Measurements from ENCODE around the gene LRIT3.

The LRIT3 gene

DNA sequence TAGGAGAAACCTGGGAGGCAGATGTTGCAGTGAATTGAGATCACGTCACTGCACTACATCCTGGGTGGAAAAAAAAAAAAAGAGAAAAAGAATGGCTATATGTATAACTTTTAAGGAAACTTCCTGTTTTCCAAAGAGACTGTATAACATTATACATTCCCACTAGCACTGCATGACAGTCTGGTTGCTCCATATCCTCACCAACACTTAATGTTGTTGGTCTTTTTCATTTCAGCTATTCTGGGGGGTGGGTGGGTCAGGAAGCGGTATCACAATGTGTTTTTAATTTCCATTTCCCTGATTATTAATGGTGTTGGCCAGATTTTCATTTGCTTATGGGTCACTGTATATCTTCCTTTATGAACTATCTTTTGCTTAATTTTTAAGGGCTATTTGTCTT lies 13.4 kb downstream of the LRIT3 start:
- TF ChIP-seq, protein P1, sequence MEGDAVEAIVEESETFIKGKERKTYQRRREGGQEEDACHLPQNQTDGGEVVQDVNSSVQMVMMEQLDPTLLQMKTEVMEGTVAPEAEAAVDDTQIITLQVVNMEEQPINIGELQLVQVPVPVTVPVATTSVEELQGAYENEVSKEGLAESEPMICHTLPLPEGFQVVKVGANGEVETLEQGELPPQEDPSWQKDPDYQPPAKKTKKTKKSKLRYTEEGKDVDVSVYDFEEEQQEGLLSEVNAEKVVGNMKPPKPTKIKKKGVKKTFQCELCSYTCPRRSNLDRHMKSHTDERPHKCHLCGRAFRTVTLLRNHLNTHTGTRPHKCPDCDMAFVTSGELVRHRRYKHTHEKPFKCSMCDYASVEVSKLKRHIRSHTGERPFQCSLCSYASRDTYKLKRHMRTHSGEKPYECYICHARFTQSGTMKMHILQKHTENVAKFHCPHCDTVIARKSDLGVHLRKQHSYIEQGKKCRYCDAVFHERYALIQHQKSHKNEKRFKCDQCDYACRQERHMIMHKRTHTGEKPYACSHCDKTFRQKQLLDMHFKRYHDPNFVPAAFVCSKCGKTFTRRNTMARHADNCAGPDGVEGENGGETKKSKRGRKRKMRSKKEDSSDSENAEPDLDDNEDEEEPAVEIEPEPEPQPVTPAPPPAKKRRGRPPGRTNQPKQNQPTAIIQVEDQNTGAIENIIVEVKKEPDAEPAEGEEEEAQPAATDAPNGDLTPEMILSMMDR (IDR thresholded peaks at IDR 0.05; ENCODE audit: low read depth, low read length, poor library complexity, severe bottlenecking): no peak
- TF ChIP-seq EZH2phosphoT487 (IDR thresholded peaks at IDR 0.05; ENCODE audit: borderline replicate concordance, low read length): no peak

DNA sequence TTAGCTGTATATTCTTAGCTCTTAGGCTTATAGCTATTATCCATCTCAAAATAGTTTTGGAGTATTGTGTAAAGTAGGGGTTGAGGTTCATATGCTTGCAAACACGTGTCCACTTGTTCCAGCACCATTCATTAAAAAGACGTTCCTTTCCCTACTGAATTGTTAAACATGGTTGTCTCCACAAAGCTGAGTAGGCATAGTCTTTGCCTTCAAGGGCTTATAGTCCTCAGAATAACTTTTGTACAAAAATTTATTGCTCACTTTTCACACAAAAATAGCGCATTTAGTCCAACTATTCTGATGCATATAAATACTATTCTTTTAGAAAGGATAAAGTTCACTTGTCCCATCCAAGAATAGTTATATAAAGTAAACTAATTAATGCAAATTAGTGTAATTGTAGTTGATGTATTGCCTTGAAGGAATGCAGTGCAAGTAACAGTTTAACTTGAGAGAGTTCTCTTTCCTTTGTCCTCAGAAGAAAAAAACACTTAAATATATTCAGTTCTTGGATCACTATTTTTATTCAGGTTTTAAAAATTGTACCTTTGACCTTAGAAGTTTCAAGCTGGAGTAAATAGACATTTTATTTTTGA lies 14.1 kb downstream of the LRIT3 start:
- Histone ChIP-seq H3K9me2 (replicated peaks; ENCODE audit: control insufficient read depth, low read length) (no peaks in the 10 kb centered on the region), H3K4me2 (ENCODE audit: low read length) (no peak overlapping the region), H3K79me2 (ENCODE audit: control insufficient read depth, low read length) (no peaks in the 10 kb centered on the region), H3K4me3 (ENCODE audit: low read length) (no peak overlapping the region), H3K27me3 (ENCODE audit: control insufficient read depth, low read length) (no peaks in the 10 kb centered on the region), H3F3A (ENCODE audit: control insufficient read depth, insufficient read depth) (no peaks in the 10 kb centered on the region), H3K4me1 (ENCODE audit: control insufficient read depth, low read length) (no peaks in the 10 kb centered on the region), H3K36me3 (ENCODE audit: control insufficient read depth, low read length) (no peaks in the 10 kb centered on the region), H3K9me3 (ENCODE audit: control insufficient read depth, insufficient read depth, low read length) (peaks cover 16% of the 10 kb centered on the region), H4K20me1 (ENCODE audit: control insufficient read depth, insufficient read depth, low read depth, low read length) (no peaks in the 10 kb centered on the region), H3K27ac (ENCODE audit: low read depth, low read length) (no peak overlapping the region)
- TF ChIP-seq, protein P1 (IDR thresholded peaks at IDR 0.05; ENCODE audit: low read depth, low read length, poor library complexity, severe bottlenecking): no peak
- TF ChIP-seq EZH2phosphoT487 (IDR thresholded peaks at IDR 0.05; ENCODE audit: borderline replicate concordance, low read length): no peak

More for the DNA sequence above, 13.4 kb downstream of the LRIT3 start:
- Histone ChIP-seq H3K4me2 (ENCODE audit: low read length) (no peak overlapping the region), H3K9me2 (replicated peaks; ENCODE audit: control insufficient read depth, low read length) (no peaks in the 10 kb centered on the region), H3F3A (ENCODE audit: control insufficient read depth, insufficient read depth) (no peaks in the 10 kb centered on the region), H3K4me1 (ENCODE audit: control insufficient read depth, low read length) (no peaks in the 10 kb centered on the region), H3K36me3 (ENCODE audit: control insufficient read depth, low read length) (no peaks in the 10 kb centered on the region), H3K27ac (ENCODE audit: low read depth, low read length) (no peak overlapping the region), H4K20me1 (ENCODE audit: control insufficient read depth, insufficient read depth, low read depth, low read length) (no peaks in the 10 kb centered on the region), H3K27me3 (ENCODE audit: control insufficient read depth, low read length) (no peaks in the 10 kb centered on the region), H3K4me3 (ENCODE audit: low read length) (no peak overlapping the region), H3K79me2 (ENCODE audit: control insufficient read depth, low read length) (no peaks in the 10 kb centered on the region), H3K9me3 (ENCODE audit: control insufficient read depth, insufficient read depth, low read length) (peaks cover 16% of the 10 kb centered on the region)

DNA sequence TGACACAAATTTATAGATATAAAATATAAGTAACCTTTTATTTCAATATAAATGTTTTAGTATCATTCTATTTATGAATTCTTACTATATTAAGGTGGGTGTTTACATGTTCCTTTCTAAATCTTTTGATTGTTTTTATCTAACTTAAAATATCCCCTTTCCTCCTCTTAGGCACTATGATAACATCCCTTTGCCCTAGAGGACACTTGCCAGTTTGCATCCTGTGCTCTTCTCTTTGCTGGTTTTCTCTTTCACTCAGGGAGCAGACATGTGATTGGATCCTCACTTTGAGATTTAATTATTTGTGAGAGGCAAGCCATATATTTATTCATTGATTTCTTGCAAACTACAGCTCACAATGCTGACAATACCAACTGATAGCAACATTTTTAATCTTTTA lies 16.2 kb downstream of the LRIT3 start:
- no peaks in the 10 kb centered on the region for H3K27me3 ChIP-seq (ENCODE audit: control insufficient read depth, low read length)

More for the DNA sequence above, 16.2 kb downstream of the LRIT3 start:
- Histone ChIP-seq H4K20me1 (ENCODE audit: control insufficient read depth, insufficient read depth, low read depth, low read length) (no peaks in the 10 kb centered on the region), H3K9me3 (ENCODE audit: control insufficient read depth, insufficient read depth, low read length) (peaks cover 16% of the 10 kb centered on the region), H3K4me2 (ENCODE audit: low read length) (no peak overlapping the region), H3K9me2 (replicated peaks; ENCODE audit: control insufficient read depth, low read length) (no peaks in the 10 kb centered on the region), H3K36me3 (ENCODE audit: control insufficient read depth, low read length) (no peaks in the 10 kb centered on the region), H3F3A (ENCODE audit: control insufficient read depth, insufficient read depth) (no peaks in the 10 kb centered on the region), H3K27ac (ENCODE audit: low read depth, low read length) (no peak overlapping the region), H3K79me2 (ENCODE audit: control insufficient read depth, low read length) (no peaks in the 10 kb centered on the region), H3K4me1 (ENCODE audit: control insufficient read depth, low read length) (no peaks in the 10 kb centered on the region), H3K4me3 (ENCODE audit: low read length) (no peak overlapping the region)
- TF ChIP-seq, protein P1 (IDR thresholded peaks at IDR 0.05; ENCODE audit: low read depth, low read length, poor library complexity, severe bottlenecking): no peak
- TF ChIP-seq EZH2phosphoT487 (IDR thresholded peaks at IDR 0.05; ENCODE audit: borderline replicate concordance, low read length): no peak
